Measurements from ENCODE around the gene FLACC1. TPM values are rescaled to one million over a fixed set of nuclear protein-coding genes. Genes with fewer than 3 reads are reported as not detected.

The FLACC1 gene
- total RNA-seq, 1 donor from 2014 or later: 0.54 TPM

GRCh38 chr2:201329409-201329808 lies 27.7 kb downstream of the FLACC1 start:
- TF ChIP-seq CTCF (IDR thresholded peaks at IDR 0.05; ENCODE audit: insufficient read depth, low read length, poor library complexity, severe bottlenecking): no peak
- H3K27me3 ChIP-seq (ENCODE audit: control insufficient read depth, insufficient read depth, low read length): no peaks in the 10 kb centered on the region
- DNase-seq (ENCODE audit: low read depth): no peak
- no peaks in the 10 kb centered on the region for H3K36me3 ChIP-seq (ENCODE audit: control insufficient read depth, insufficient read depth, low read length)
- no peak overlapping the region for H3K4me3 ChIP-seq (ENCODE audit: low read depth, low read length)

DNA sequence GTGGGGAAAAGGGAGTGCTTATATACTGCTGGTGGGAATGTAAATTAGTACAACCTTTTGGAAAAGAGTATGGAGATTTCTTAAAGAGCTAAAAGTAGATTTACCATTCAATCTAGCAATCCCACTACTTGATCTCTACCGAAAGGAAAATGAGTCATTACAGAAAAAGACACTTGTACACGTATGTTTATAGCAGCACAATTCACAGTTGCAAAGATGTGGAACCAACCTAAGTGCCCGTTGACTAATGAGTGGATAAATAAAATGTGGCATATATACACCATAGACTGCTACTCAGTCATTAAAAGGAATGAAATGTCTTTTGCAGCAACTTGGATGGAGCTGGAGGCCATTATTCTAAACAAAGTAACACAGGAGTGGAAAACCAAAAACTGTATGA lies 29.5 kb downstream of the FLACC1 start:
- no peak for DNase-seq (ENCODE audit: low read depth)
- Histone ChIP-seq H3K27me3 (ENCODE audit: control insufficient read depth, insufficient read depth, low read length) (no peaks in the 10 kb centered on the region), H3K4me3 (ENCODE audit: low read depth, low read length) (no peak overlapping the region), H3K36me3 (ENCODE audit: control insufficient read depth, insufficient read depth, low read length) (no peaks in the 10 kb centered on the region)
- TF ChIP-seq CTCF (IDR thresholded peaks at IDR 0.05; ENCODE audit: insufficient read depth, low read length, poor library complexity, severe bottlenecking): no peak

- no peak for DNase-seq (ENCODE audit: low read depth)
- no peak for TF ChIP-seq CTCF (IDR thresholded peaks at IDR 0.05; ENCODE audit: insufficient read depth, low read length, poor library complexity, severe bottlenecking)
- H3K36me3 ChIP-seq (ENCODE audit: control insufficient read depth, insufficient read depth, low read length): no peaks in the 10 kb centered on the region
- H3K27me3 ChIP-seq (ENCODE audit: control insufficient read depth, insufficient read depth, low read length): no peaks in the 10 kb centered on the region
- no peak overlapping the region for H3K4me3 ChIP-seq (ENCODE audit: low read depth, low read length)
These were observed 34.4 kb downstream of the FLACC1 start for GRCh38 chr2:201322772-201323171.

DNA sequence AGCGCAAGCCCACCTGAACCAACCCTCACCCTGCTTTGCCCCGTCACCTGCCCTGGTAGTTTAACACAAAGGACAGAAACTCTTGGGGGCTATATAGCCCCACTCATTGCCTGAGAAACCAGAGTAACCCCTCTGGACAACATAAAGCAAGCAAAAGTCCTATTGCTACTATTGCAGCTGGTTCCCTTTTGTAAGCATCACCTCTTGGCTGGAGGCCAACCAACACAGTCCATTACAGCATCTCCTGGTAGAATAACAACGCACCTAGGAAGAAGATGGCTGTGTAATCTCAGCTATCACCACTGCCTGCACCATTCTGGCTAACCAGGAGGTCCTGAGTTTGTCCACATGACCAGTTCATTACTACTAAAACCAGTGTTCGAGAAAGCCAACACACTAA lies 36.4 kb downstream of the FLACC1 start:
- no peak for DNase-seq (ENCODE audit: low read depth)
- no peak for TF ChIP-seq CTCF (IDR thresholded peaks at IDR 0.05; ENCODE audit: insufficient read depth, low read length, poor library complexity, severe bottlenecking)
- Histone ChIP-seq H3K27me3 (ENCODE audit: control insufficient read depth, insufficient read depth, low read length) (no peaks in the 10 kb centered on the region), H3K4me3 (ENCODE audit: low read depth, low read length) (no peak overlapping the region), H3K36me3 (ENCODE audit: control insufficient read depth, insufficient read depth, low read length) (no peaks in the 10 kb centered on the region)

DNA sequence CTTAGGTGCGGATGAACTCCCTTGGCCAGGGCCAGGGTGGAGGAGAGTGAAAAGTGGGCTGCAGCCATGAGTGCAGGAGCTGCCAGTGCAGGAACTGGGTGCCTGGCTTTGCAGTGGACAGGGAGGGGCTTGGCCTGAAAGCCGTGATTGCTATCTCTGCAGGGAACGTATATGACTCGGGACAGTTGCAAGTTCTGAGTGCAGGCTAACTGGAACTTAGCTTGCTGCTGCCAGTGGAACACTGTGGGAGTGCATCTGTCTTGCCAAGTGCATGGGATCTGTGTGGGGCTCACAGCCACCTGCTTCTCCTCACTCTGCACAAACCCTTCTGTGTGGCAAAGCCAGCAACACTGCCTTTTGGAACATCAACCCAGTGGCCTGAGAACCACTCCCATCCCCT lies 36.9 kb downstream of the FLACC1 start:
- no peaks in the 10 kb centered on the region for H3K27me3 ChIP-seq (ENCODE audit: control insufficient read depth, insufficient read depth, low read length)
- TF ChIP-seq CTCF (IDR thresholded peaks at IDR 0.05; ENCODE audit: insufficient read depth, low read length, poor library complexity, severe bottlenecking): no peak
- no peak overlapping the region for H3K4me3 ChIP-seq (ENCODE audit: low read depth, low read length)
- no peaks in the 10 kb centered on the region for H3K36me3 ChIP-seq (ENCODE audit: control insufficient read depth, insufficient read depth, low read length)
- no peak for DNase-seq (ENCODE audit: low read depth)

- DNase-seq (ENCODE audit: low read depth): no peak
- Histone ChIP-seq H3K27me3 (ENCODE audit: control insufficient read depth, insufficient read depth, low read length) (no peaks in the 10 kb centered on the region), H3K36me3 (ENCODE audit: control insufficient read depth, insufficient read depth, low read length) (no peaks in the 10 kb centered on the region), H3K4me3 (ENCODE audit: low read depth, low read length) (no peak overlapping the region)
- no peak for TF ChIP-seq CTCF (IDR thresholded peaks at IDR 0.05; ENCODE audit: insufficient read depth, low read length, poor library complexity, severe bottlenecking)
These were observed 37.6 kb downstream of the FLACC1 start for GRCh38 chr2:201319511-201319910.
